ENCODE measurements around the gene HK2. TPM values are rescaled to one million over a fixed set of nuclear protein-coding genes. Genes with fewer than 3 reads are reported as not detected.

HK2 gene
- total RNA-seq, 1 donor from 2014 or later = 27.6 TPM

DNA sequence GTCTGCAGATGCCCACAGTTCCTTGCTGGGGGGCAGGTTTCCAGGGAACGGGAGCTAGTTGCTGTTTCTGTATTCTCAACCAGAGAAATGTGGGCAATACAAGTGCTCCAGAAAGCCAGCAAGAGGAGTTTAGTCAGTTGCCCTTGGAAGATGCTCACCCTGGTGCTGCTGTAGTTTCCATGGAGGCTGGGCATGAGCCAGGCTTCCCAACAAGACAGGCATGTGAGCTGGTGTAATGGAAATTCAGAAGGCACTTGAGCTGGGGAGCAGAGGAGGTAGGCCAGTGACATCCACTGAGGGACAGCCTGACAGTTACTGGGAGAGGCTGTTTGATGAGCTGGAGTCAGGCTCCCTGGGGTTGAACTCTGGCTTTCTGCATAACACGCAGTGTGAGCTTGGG is 7.7 kb downstream of the HK2 start:
- H3K27me3 Mint-ChIP-seq = no peaks in the 10 kb centered on the region
- H3K9me3 Mint-ChIP-seq = no peaks in the 10 kb centered on the region
- no peak overlapping the region for H3K4me3 Mint-ChIP-seq
- H3K4me1 Mint-ChIP-seq (ENCODE audit: unreplicated experiment) = peaks cover 39% of the 10 kb centered on the region
- no peak for DNase-seq (ENCODE audit: extremely low spot score, unreplicated experiment)
- peak overlapping the region; percentile 9 for H3K27ac Mint-ChIP-seq
- TF ChIP-seq CTCF (conservative IDR thresholded peaks at IDR 0.05) = no peak
- no peaks in the 10 kb centered on the region for H3K36me3 Mint-ChIP-seq

- no peak for DNase-seq (ENCODE audit: extremely low spot score, unreplicated experiment)
- Mint-ChIP-seq H3K27me3 (no peaks in the 10 kb centered on the region), H3K36me3 (no peaks in the 10 kb centered on the region), H3K4me1 (ENCODE audit: unreplicated experiment) (peaks cover 30% of the 10 kb centered on the region), H3K27ac (peak overlapping the region; percentile 87), H3K4me3 (peak overlapping the region; percentile 46), H3K9me3 (no peaks in the 10 kb centered on the region)
- no peak for TF ChIP-seq CTCF (conservative IDR thresholded peaks at IDR 0.05)
Observed at GRCh38 chr2:74843433-74843832, 9.5 kb downstream of the HK2 start.

DNA sequence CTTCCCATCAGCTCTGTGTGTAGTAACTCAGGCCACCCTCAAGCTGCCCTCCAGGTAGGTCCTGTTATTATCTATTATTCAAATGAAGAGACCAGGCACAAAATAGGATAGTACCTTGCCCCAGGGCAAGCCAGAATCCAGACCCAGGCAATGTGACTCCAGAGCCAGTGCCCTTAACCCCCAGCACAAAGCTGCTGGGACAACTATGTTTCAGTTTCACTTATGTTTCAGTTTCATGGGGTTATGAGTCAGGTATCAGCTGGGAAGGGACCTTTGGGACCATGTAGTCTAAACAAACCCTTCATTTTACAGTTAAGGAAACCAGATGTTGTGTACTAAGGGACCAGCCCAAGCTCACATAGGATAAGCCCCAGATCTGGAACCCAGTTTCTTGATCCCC is 10.0 kb downstream of the HK2 start:
- H3K4me3 Mint-ChIP-seq = peak overlapping the region; percentile 46
- no peak for DNase-seq (ENCODE audit: extremely low spot score, unreplicated experiment)

DNA sequence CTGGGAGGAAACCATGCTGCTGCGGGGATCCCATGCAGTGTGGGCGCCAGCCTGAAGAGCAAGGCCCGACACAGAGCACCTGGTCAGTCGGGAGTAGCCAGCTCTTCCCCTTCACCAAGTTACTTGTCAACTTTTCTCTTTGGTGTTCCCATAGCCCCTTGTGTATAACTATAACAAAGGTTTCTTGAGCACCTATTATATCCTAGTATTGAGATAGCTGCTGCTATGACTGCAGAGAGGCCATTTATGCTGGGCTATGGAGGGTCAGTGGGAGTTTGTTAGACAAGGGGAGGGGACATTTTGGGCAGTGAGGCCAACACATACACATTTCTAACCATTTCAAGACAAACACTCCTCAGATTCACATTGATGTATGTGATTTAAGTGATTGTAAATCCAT is 10.8 kb downstream of the HK2 start:
- H3K4me3 Mint-ChIP-seq = no peak overlapping the region
- H3K4me1 Mint-ChIP-seq (ENCODE audit: unreplicated experiment) = peaks cover 40% of the 10 kb centered on the region
- DNase-seq (ENCODE audit: extremely low spot score, unreplicated experiment) = no peak
- TF ChIP-seq CTCF (conservative IDR thresholded peaks at IDR 0.05) = no peak
- H3K27ac Mint-ChIP-seq = peak overlapping the region; percentile 97
- no peaks in the 10 kb centered on the region for H3K36me3 Mint-ChIP-seq
- H3K9me3 Mint-ChIP-seq = no peaks in the 10 kb centered on the region
- H3K27me3 Mint-ChIP-seq = no peaks in the 10 kb centered on the region

More for the DNA sequence above, 10.0 kb downstream of the HK2 start:
- Mint-ChIP-seq H3K4me1 (ENCODE audit: unreplicated experiment) (peaks cover 32% of the 10 kb centered on the region), H3K9me3 (no peaks in the 10 kb centered on the region), H3K27ac (peak overlapping the region; percentile 87), H3K27me3 (no peaks in the 10 kb centered on the region), H3K36me3 (no peaks in the 10 kb centered on the region)
- no peak for TF ChIP-seq CTCF (conservative IDR thresholded peaks at IDR 0.05)

- no peak for TF ChIP-seq CTCF (conservative IDR thresholded peaks at IDR 0.05)
- H3K27me3 Mint-ChIP-seq = no peaks in the 10 kb centered on the region
- no peaks in the 10 kb centered on the region for H3K36me3 Mint-ChIP-seq
- peaks cover 40% of the 10 kb centered on the region for H3K4me1 Mint-ChIP-seq (ENCODE audit: unreplicated experiment)
- peak overlapping the region; percentile 97 for H3K27ac Mint-ChIP-seq
- H3K4me3 Mint-ChIP-seq = peak overlapping the region; percentile 83
- no peak for DNase-seq (ENCODE audit: extremely low spot score, unreplicated experiment)
- no peaks in the 10 kb centered on the region for H3K9me3 Mint-ChIP-seq
Observed at GRCh38 chr2:74845217-74845751, 11.4 kb downstream of the HK2 start.

DNA sequence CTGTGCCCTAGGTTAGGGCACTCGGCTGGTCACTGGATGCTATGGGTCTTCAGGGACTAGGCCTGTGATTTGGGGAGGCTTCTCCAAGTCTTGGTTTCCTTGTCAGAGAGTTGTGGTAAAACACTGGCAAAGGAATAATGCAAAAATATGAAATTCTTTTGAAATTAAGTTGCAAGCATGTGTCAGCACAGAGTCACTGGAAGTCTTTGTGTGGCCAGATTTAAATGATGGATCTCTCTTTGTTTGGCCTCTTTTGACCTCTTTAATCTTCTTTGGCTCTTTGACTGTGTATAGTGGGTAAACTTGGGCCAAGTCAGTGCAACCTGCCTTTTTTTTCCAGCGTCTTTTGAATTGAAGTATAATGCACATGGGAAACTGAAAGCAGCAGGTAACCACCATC is 12.1 kb downstream of the HK2 start:
- Mint-ChIP-seq H3K4me1 (ENCODE audit: unreplicated experiment) (peaks cover 47% of the 10 kb centered on the region), H3K4me3 (no peak overlapping the region), H3K27ac (peak overlapping the region; percentile 97), H3K36me3 (no peaks in the 10 kb centered on the region), H3K9me3 (no peaks in the 10 kb centered on the region), H3K27me3 (no peaks in the 10 kb centered on the region)
- no peak for DNase-seq (ENCODE audit: extremely low spot score, unreplicated experiment)
- no peak for TF ChIP-seq CTCF (conservative IDR thresholded peaks at IDR 0.05)

Data from type B pancreatic cell (in vitro differentiated cells).